Loucy (cell line): ENCODE results near the gene SAPCD1.
A peak's percentile ranks its signal among the peaks of the same experiment; 100 is the strongest.

Experiments
- H2AFZ ChIP-seq: fragments of 200-600 bp; sonication (generic); 2 replicates; pipeline ENCODE4 v1.6.0; 2016; ENCODE audit warnings: antibody characterized with exemption, mild to moderate bottlenecking, low read length, moderate library complexity
- H3F3A ChIP-seq: fragments of 200-600 bp; 2 replicates; pipeline ENCODE4 v1.6.0; 2016; ENCODE audit warnings: antibody characterized with exemption, low read depth, mild to moderate bottlenecking
- H3K27me3 ChIP-seq: fragments of 200-600 bp; sonication (generic); 2 replicates; pipeline ENCODE4 v1.6.1; 2014; ENCODE audit warnings: low read length, mild to moderate bottlenecking; ENCODE audit not compliant: insufficient read depth, poor library complexity, severe bottlenecking
- H3K36me3 ChIP-seq: fragments of 200-600 bp; sonication (generic); 2 replicates; pipeline ENCODE4 v1.6.1; 2016; ENCODE audit warnings: low read length; ENCODE audit not compliant: insufficient read depth
- H3K4me1 ChIP-seq: fragments of 200-600 bp; sonication (generic); 2 replicates; pipeline ENCODE4 v1.5.1; 2014; ENCODE audit warnings: low read length, mild to moderate bottlenecking; ENCODE audit not compliant: insufficient read depth, poor library complexity, severe bottlenecking
- H3K4me2 ChIP-seq: fragments of 200-600 bp; sonication (generic); 2 replicates; pipeline ENCODE4 v1.6.0; 2014; ENCODE audit warnings: antibody characterized with exemption, low read length, low read depth, mild to moderate bottlenecking; ENCODE audit not compliant: poor library complexity, severe bottlenecking
- H3K4me3 ChIP-seq: fragments of 200-600 bp; sonication (generic); 2 replicates; pipeline ENCODE4 v1.5.1; 2014; ENCODE audit warnings: low read length, mild to moderate bottlenecking, mixed read lengths; ENCODE audit not compliant: poor library complexity, severe bottlenecking
- H3K79me2 ChIP-seq: fragments of 200-600 bp; sonication (generic); 2 replicates; pipeline ENCODE4 v1.6.1; 2014; ENCODE audit warnings: low read length; ENCODE audit not compliant: insufficient read depth
- H3K9ac ChIP-seq: fragments of 200-600 bp; sonication (generic); 2 replicates; pipeline ENCODE4 v1.6.0; 2014; ENCODE audit warnings: mild to moderate bottlenecking, low read depth, low read length, moderate library complexity; ENCODE audit not compliant: poor library complexity, severe bottlenecking
- H3K9me2 ChIP-seq: fragments of 200-600 bp; sonication (generic); replicated peaks from 2 replicates; pipeline ENCODE4 v1.6.1; 2016; ENCODE audit warnings: low read depth, low read length, mixed read lengths
- H3K9me3 ChIP-seq: fragments of 200-600 bp; sonication (generic); 2 replicates; pipeline ENCODE4 v1.6.1; 2014; ENCODE audit warnings: mild to moderate bottlenecking, antibody characterized with exemption, low read length, low read depth; ENCODE audit not compliant: insufficient read depth
- H4K20me1 ChIP-seq: fragments of 200-600 bp; sonication (generic); 2 replicates; pipeline ENCODE4 v1.6.0; 2014; ENCODE audit warnings: antibody characterized with exemption, low read length, mild to moderate bottlenecking; ENCODE audit not compliant: insufficient read depth, poor library complexity, severe bottlenecking
- CTCF ChIP-seq: fragments of 200-600 bp; sonication (generic); conservative IDR thresholded peaks from 2 replicates; pipeline ENCODE4 v1.5.1; 2014; ENCODE audit warnings: mild to moderate bottlenecking, antibody characterized with exemption, low read length
- EZH2phosphoT487 ChIP-seq: fragments of 200-600 bp; IDR thresholded peaks from 2 replicates; pipeline ENCODE4 v1.6.1; 2018; ENCODE audit warnings: antibody characterized with exemption, mild to moderate bottlenecking, moderate library complexity, borderline replicate concordance

The SAPCD1 gene

GRCh38 chr6:31769684-31770371 is 7.4 kb downstream of the SAPCD1 start:
- Histone ChIP-seq H3K4me2 (no peak overlapping the region), H3K9me2 (no peaks in the 10 kb centered on the region)

GRCh38 chr6:31770860-31771259 is 8.4 kb downstream of the SAPCD1 start:
- peaks cover 11% of the 10 kb centered on the region for H3K4me1 ChIP-seq
- H3K79me2 ChIP-seq: no peaks in the 10 kb centered on the region
- H3K4me3 ChIP-seq: no peak overlapping the region
- no peaks in the 10 kb centered on the region for H3K9me3 ChIP-seq
- H3K36me3 ChIP-seq: no peaks in the 10 kb centered on the region
- no peak overlapping the region for H3K4me2 ChIP-seq
- H4K20me1 ChIP-seq: no peaks in the 10 kb centered on the region
- H3K9me2 ChIP-seq: no peaks in the 10 kb centered on the region
- no peak overlapping the region for H2AFZ ChIP-seq
- no peak overlapping the region for H3K9ac ChIP-seq
- TF ChIP-seq CTCF (no peak), EZH2phosphoT487 (no peak)
- H3F3A ChIP-seq: no peaks in the 10 kb centered on the region
- no peaks in the 10 kb centered on the region for H3K27me3 ChIP-seq

More at GRCh38 chr6:31769684-31770371, 7.4 kb downstream of the SAPCD1 start:
- Histone ChIP-seq H3F3A (no peaks in the 10 kb centered on the region), H3K9me3 (no peaks in the 10 kb centered on the region), H3K4me3 (no peak overlapping the region), H3K4me1 (peaks cover 11% of the 10 kb centered on the region), H2AFZ (no peak overlapping the region), H3K9ac (no peak overlapping the region), H3K79me2 (no peaks in the 10 kb centered on the region), H3K27me3 (no peaks in the 10 kb centered on the region), H3K36me3 (no peaks in the 10 kb centered on the region), H4K20me1 (no peaks in the 10 kb centered on the region)
- TF ChIP-seq EZH2phosphoT487 (no peak), CTCF (peak; percentile 92)

GRCh38 chr6:31771992-31772358 is 9.5 kb downstream of the SAPCD1 start:
- Histone ChIP-seq H3K9me2 (no peaks in the 10 kb centered on the region), H3K9me3 (no peaks in the 10 kb centered on the region), H3K27me3 (no peaks in the 10 kb centered on the region), H3K4me3 (no peak overlapping the region), H3K9ac (no peak overlapping the region), H3K4me1 (peaks cover 13% of the 10 kb centered on the region), H3K4me2 (peak overlapping the region; percentile 57), H2AFZ (no peak overlapping the region), H3K79me2 (no peaks in the 10 kb centered on the region), H3F3A (no peaks in the 10 kb centered on the region), H4K20me1 (no peaks in the 10 kb centered on the region), H3K36me3 (no peaks in the 10 kb centered on the region)
- no peak for TF ChIP-seq CTCF
- TF ChIP-seq EZH2phosphoT487: no peak
